Erythroblast (primary cell): ENCODE measurements around the gene RGR.

Source experiments
- GATA1 ChIP-seq: IDR thresholded peaks from 2 replicates; pipeline ENCODE4 v1.6.1; 2011; ENCODE audit warnings: low read depth, mild to moderate bottlenecking, control low read depth, low read length, moderate library complexity
- POLR2A ChIP-seq: IDR thresholded peaks from 2 replicates; pipeline ENCODE4 v1.6.1; 2011; ENCODE audit warnings: mild to moderate bottlenecking, low read length

- TF ChIP-seq POLR2A (no peak), GATA1 (no peak)
Observed at GRCh38 chr10:84236807-84237198, 8.1 kb upstream of the RGR start.
